Psoas muscle (tissue), 8 donors: ENCODE data around the gene TNF. TPM values are rescaled to one million over a fixed set of nuclear protein-coding genes. Genes with fewer than 3 reads are reported as not detected.

Experiments
- ATAC-seq, 4 donors: fragments of 200-7000 bp; cut with Tn5 transposase; one replicate each; pipeline ENCODE4 v1.9.1; 2020; ENCODE audit warnings: moderate library complexity in 3 of 4, mild to moderate bottlenecking in 2 of 4
- DNase-seq, 2 donors: peaks; one replicate each; pipeline ENCODE4 v3.0.0-alpha.2; 2020
- H3K27ac ChIP-seq: fragments of 200-600 bp; one replicate; pipeline ENCODE4 v1.8.0; 2022
- H3K27me3 ChIP-seq, 3 donors: fragments of 200-600 bp in 1 of 3; one replicate each; pipeline versions ENCODE4 v1.6.1 to v1.8.0; 2013 to 2022; ENCODE audit warnings: low read length in 2 of 3, mild to moderate bottlenecking in 2 of 3, moderate library complexity in 1 of 3; ENCODE audit not compliant: insufficient read depth in 3 of 3
- H3K36me3 ChIP-seq, 2 donors: fragments of 200-600 bp in 1 of 2; one replicate each; pipeline versions ENCODE4 v1.6.1 to v1.8.0; 2013 to 2022; ENCODE audit warnings: low read depth in 1 of 2, mild to moderate bottlenecking in 1 of 2, moderate library complexity in 1 of 2; ENCODE audit not compliant: insufficient read depth in 1 of 2
- H3K4me1 ChIP-seq: fragments of 200-600 bp; one replicate; pipeline ENCODE4 v1.8.0; 2022
- H3K4me3 ChIP-seq: fragments of 200-600 bp; one replicate; pipeline ENCODE4 v1.8.0; 2022; ENCODE audit warnings: mild to moderate bottlenecking
- H3K9me3 ChIP-seq: fragments of 200-600 bp; one replicate; pipeline ENCODE4 v1.8.0; 2022
- WGBS, 3 donors: extraction: QIAGEN DNeasy Blood & Tissue Kit; methylation state at CpG; one replicate each; pipeline versions ENCODE4 v1.1.6 to v1.1.7; 2013; 5-methylcytosine and 5-hydroxymethylcytosine counted together
- intact Hi-C, 2 donors: fragments of 100-400 bp; cut with DNase I; formaldehyde crosslinking; loops; one replicate each; pipeline versions ENCODE4 v1.11.0 to v1.14.2; 2022
- polyA plus RNA-seq, 3 donors: library from polyadenylated mRNA; stranded (reverse); fragments of 200-250 nt; gene quantifications; one replicate each; pipeline ENCODE4 v1.2.3, GENCODE V29; 2013
- total RNA-seq, 4 donors: library from RNA; stranded (reverse); fragmentation: NEBNext Ultra II Directional in 2 of 4; extraction: Animal tissue kit (Norgen Biotek cat#: 25700) in 2 of 4; gene quantifications; one replicate each; pipeline versions ENCODE4 v1.2.1 to v1.2.4, GENCODE V29; 2021 to 2023
- TF ChIP-seq, protein P1 (sequence below): fragments of 200-600 bp; IDR thresholded peaks from one replicate; pipeline ENCODE4 v1.8.0; 2022; ENCODE audit warnings: antibody characterized with exemption
- donor health status: healthy with polysubstance abuse.
- donor health status: DM: no; HTN: no; CAD: no; lungs with moderate emphysema.
- donor health status: Bipolar disorder and iron deficiency.
- donor health status: healthy.
- donor health status: DM: yes; HTN: yes; CAD: no.
- donor health status: DM: no; HTN: no; CAD: no.
- donor health status: DM: no; HTN: no; CAD: no.
- donor health status: DM: yes; HTN: yes; CAD: no.

Gene TNF
- total and polyA plus RNA-seq, 7 donors, result 0.09 to 0.81 (median 0.34) TPM; not detected in 2

DNA sequence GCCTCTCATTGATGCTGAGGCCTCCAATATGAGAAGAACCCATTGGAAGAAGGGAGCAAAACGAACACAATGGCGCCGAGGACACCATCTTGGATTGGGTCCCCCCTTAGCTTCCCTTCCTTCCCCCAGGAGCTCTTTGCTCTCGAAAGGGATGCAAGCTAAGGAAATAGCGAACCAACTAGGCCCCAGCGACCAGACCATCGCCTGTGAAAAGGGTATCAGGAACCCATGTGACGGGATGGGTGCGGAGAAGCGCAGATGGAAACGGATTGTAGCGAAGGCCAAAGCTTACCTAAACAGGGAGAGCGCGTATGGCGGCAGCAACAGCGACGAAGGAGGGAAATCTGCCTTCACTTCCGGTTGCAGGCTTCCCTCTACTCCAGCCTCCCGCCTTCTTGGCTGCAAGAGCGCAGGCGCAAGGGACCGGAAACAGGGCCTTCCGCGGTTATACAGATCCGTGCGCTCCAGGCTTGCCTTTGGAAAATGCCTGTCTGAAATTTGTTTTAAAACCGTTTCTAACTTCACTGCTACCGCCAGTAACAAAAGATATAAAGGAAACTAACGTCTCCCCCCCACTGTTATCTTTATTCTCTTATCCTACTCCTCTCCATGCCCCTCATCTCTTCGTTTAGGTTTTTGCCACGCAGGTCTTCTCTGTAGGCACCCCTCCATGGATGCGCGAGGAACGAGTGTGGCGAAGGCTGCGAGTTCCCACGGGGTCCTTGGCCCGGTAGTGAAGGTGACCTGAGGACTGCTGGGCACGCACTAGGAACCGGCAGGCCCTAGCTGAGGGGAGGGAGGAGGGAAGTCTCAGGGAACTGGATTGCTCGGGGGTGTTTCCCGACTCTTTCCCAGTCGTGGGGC is 33.5 kb upstream of the TNF start, which contains the start of gene DDX39B:
DDX39B (minus strand) TSS at position 346 of the 864 bp plus-strand sequence. CDS start 1,471 bp downstream, outside the sequence.
- peak within 1 kb of the TSS; percentile 92 for H3K27ac ChIP-seq
- peak within 1 kb of the TSS; percentile 88 for H3K4me3 ChIP-seq
- ATAC-seq (peak; percentile 93 to 94 (median 94)), DNase-seq (peak; percentile 96 to 98)
- TF ChIP-seq, protein P1, sequence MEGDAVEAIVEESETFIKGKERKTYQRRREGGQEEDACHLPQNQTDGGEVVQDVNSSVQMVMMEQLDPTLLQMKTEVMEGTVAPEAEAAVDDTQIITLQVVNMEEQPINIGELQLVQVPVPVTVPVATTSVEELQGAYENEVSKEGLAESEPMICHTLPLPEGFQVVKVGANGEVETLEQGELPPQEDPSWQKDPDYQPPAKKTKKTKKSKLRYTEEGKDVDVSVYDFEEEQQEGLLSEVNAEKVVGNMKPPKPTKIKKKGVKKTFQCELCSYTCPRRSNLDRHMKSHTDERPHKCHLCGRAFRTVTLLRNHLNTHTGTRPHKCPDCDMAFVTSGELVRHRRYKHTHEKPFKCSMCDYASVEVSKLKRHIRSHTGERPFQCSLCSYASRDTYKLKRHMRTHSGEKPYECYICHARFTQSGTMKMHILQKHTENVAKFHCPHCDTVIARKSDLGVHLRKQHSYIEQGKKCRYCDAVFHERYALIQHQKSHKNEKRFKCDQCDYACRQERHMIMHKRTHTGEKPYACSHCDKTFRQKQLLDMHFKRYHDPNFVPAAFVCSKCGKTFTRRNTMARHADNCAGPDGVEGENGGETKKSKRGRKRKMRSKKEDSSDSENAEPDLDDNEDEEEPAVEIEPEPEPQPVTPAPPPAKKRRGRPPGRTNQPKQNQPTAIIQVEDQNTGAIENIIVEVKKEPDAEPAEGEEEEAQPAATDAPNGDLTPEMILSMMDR, result no peak
- 0 to 1% (median 1%) methylated on average over 43 of the region's 43 CpGs for WGBS, 3 donors
- H3K36me3 ChIP-seq, result peaks cover 18 to 35% of the 10 kb centered on the region in 2 donors
- peaks cover 29% of the 10 kb centered on the region for H3K4me1 ChIP-seq
- H3K9me3 ChIP-seq, result no peaks in the 10 kb centered on the region
- intact Hi-C loops, result loop anchor here (5.0 to 10.0 kb wide), 4 partner anchors 45 to 423 kb away; partner anchors contain the start of genes EHMT2 (in 1 of the 2) and MICB (in 1 of the 2)
- H3K27me3 ChIP-seq, result no peaks in the 10 kb centered on the region

DNA sequence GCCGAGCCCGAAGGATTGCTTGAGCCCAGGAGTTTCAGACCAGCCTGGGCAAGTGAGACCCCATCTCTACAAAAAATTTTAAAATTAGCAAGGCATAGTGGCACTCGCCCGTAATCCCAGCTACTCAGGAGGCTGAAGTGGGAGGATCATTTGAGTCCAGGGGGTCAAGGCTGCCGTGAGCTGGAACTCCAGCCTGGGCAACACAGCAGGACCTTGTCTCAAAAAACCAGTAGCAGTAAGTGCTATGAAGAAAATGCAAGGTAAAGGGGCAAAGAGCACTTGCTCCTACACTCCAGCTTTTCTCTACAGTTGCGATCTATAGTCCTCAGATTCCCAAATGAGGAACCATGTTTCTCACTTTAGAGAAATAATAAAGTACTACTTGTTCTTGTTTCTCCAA is 31.7 kb upstream of the TNF start:
- intact Hi-C loops, result loop anchor here (5.0 to 10.0 kb wide), 4 partner anchors 46 to 421 kb away; partner anchors contain the start of genes EHMT2 (in 1 of the 2) and MICB (in 1 of the 2)
- Histone ChIP-seq H3K27ac (no peak overlapping the region), H3K9me3 (no peaks in the 10 kb centered on the region), H3K4me1 (peaks cover 36% of the 10 kb centered on the region), H3K27me3 (no peaks in the 10 kb centered on the region), H3K36me3 (peaks cover 13 to 18% of the 10 kb centered on the region in 2 donors), H3K4me3 (no peak overlapping the region)
- ATAC-seq (no peak), DNase-seq (no peak)
- TF ChIP-seq, protein P1, result no peak
- 93 to 96% (median 94%) methylated on average over 6 of the region's 6 CpGs for WGBS, 3 donors

DNA sequence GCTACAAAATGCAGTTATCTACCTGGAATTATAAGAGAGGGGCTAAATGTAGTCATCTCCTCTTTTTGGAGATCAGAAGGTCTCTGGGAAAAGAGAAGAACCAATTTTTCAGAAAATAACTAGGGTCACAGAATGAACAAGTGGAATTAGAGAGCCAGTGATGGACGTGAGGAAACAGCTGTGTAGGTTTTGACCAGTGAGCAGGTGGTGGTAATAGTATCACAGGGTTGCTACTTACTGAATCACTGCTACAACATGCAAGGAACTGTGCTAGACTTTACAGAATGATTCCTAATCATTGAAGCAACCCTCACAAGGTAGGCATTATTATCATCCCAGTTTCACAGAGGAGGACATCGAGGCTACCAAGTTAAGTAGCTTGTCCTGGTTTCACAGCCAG is 30.7 kb upstream of the TNF start:
- 53 to 56% (median 56%) methylated on average over 2 of the region's 2 CpGs for WGBS, 3 donors
- DNase-seq (no peak), ATAC-seq (no peak)
- TF ChIP-seq, protein P1, result no peak
- H3K4me3 ChIP-seq, result no peak overlapping the region
- H3K9me3 ChIP-seq, result no peaks in the 10 kb centered on the region
- no peaks in the 10 kb centered on the region for H3K27me3 ChIP-seq
- H3K27ac ChIP-seq, result no peak overlapping the region
- intact Hi-C loops, result loop anchor here (5.0 to 10.0 kb wide), 8 partner anchors 38 to 420 kb away; partner anchors contain the start of genes LTB (in 2 of the 2), AIF1 (in 1 of the 2), C6orf47 (in 1 of the 2) and EHMT2 (in 1 of the 2)
- H3K4me1 ChIP-seq, result peaks cover 30% of the 10 kb centered on the region
- peaks cover 7 to 18% of the 10 kb centered on the region in 2 donors for H3K36me3 ChIP-seq

DNA sequence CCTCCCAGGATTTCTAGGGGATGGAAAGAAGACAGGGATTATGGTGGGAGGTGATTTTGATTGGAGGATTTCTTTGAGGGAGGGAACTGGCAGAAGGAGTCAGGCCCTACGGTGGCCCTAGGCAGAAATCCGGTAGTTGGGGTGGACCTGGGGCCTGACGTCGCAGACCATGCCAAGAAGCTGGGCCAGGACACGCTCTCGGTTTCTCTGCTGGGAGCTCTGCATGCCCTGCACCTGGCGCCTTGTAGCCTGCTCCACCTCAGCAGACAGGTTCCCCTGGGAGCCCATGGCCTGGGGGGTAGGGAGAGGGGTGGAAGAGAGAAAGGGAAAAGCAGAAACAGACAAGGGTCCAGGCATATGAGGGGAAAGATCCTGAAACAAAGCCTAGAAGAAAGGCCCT is 30.1 kb upstream of the TNF start:
- no peak for ATAC-seq
- H3K4me3 ChIP-seq, result no peak overlapping the region
- TF ChIP-seq, protein P1, result no peak
- no peaks in the 10 kb centered on the region for H3K27me3 ChIP-seq
- no peak for DNase-seq
- H3K9me3 ChIP-seq, result no peaks in the 10 kb centered on the region
- WGBS, 3 donors, result 61 to 69% (median 66%) methylated on average over 7 of the region's 7 CpGs
- H3K27ac ChIP-seq, result no peak overlapping the region
- intact Hi-C loops, result loop anchor here (5.0 to 10.0 kb wide), 7 partner anchors 37 to 420 kb away; partner anchors contain the start of genes LTB (in 2 of the 2), AIF1 (in 1 of the 2), C6orf47 (in 1 of the 2) and EHMT2 (in 1 of the 2)
- peaks cover 24% of the 10 kb centered on the region for H3K4me1 ChIP-seq
- H3K36me3 ChIP-seq, result peaks cover 4 to 18% of the 10 kb centered on the region in 2 donors
